Left lung (tissue), 10 donors: Measurements from ENCODE around the gene CCL2. TPM values are rescaled to one million over a fixed set of nuclear protein-coding genes. Genes with fewer than 3 reads are reported as not detected.

Experiments
- ATAC-seq: fragments of 200-7000 bp; cut with Tn5 transposase; one replicate; pipeline ENCODE4 v1.9.1; 2020; ENCODE audit warnings: moderate library complexity
- DNase-seq, 4 donors: peaks; one replicate each; pipeline ENCODE4 v3.0.0-alpha.2; 2013 to 2020
- H3K27ac ChIP-seq, 2 donors: fragments of 200-600 bp; sonication (generic) in 1 of 2; one replicate each; pipeline versions ENCODE4 v1.5.0 to v1.8.0; 2020 to 2021
- H3K27me3 ChIP-seq, 2 donors: fragments of 200-600 bp; sonication (generic) in 1 of 2; one replicate each; pipeline versions ENCODE4 v1.5.0 to v1.8.0; 2020 to 2021
- H3K36me3 ChIP-seq, 2 donors: fragments of 200-600 bp; sonication (generic) in 1 of 2; one replicate each; pipeline versions ENCODE4 v1.5.0 to v1.8.0; 2020 to 2021
- H3K4me1 ChIP-seq, 2 donors: fragments of 200-600 bp; one replicate each; pipeline ENCODE4 v1.8.0; 2021
- H3K4me3 ChIP-seq, 2 donors: fragments of 200-600 bp; sonication (generic) in 1 of 2; one replicate each; pipeline versions ENCODE4 v1.5.0 to v1.8.0; 2020 to 2021; ENCODE audit warnings: mild to moderate bottlenecking in 1 of 2
- H3K9me3 ChIP-seq, 2 donors: fragments of 200-600 bp; sonication (generic) in 1 of 2; one replicate each; pipeline versions ENCODE4 v1.5.0 to v1.8.0; 2020 to 2021
- CTCF ChIP-seq, 2 donors: fragments of 200-600 bp; sonication (generic) in 1 of 2; IDR thresholded peaks; one replicate each; pipeline versions ENCODE4 v1.5.0 to v1.8.0; 2021; ENCODE audit warnings: antibody characterized with exemption in 2 of 2
- intact Hi-C, 2 donors: fragments of 100-400 bp; cut with DNase I; formaldehyde crosslinking; loops; one replicate each; pipeline versions ENCODE4 v1.11.2 to v1.14.2; 2022
- polyA plus RNA-seq, 6 donors: library from polyadenylated mRNA; unstranded; fragments of 120-200 nt; gene quantifications; one replicate each; pipeline ENCODE4 v1.2.1, GENCODE V29; 2013; ENCODE audit not compliant: insufficient read length in 6 of 6
- total RNA-seq, 2 donors: library from RNA; stranded (reverse); fragmentation: NEBNext Ultra II Directional; extraction: Animal tissue kit (Norgen Biotek cat#: 25700); gene quantifications; one replicate each; pipeline ENCODE4 v1.2.1, GENCODE V29; 2021
- donor health status: DM: no; HTN: yes; CAD: no.
- donor health status: DM: no; HTN: no; CAD: no.

CCL2 gene
- total and polyA plus RNA-seq, 8 donors = 47.4 to 444 (median 56.7) TPM

GRCh38 chr17:34300652-34301370 lies 45.7 kb downstream of the CCL2 start:
- Histone ChIP-seq H3K36me3 (no peaks in the 10 kb centered on the region), H3K27ac (no peak overlapping the region), H3K27me3 (no peaks in the 10 kb centered on the region), H3K4me1 (peaks cover 0 to 3% of the 10 kb centered on the region in 2 donors), H3K4me3 (no peak overlapping the region), H3K9me3 (no peaks in the 10 kb centered on the region)
- TF ChIP-seq CTCF (IDR thresholded peaks at IDR 0.05) = no peak
- ATAC-seq (no peak), DNase-seq (no peak)
- intact Hi-C loops = no loop called here

GRCh38 chr17:34301986-34302385 lies 46.9 kb downstream of the CCL2 start:
- DNase-seq = no peak
- H3K27ac ChIP-seq = no peak overlapping the region
- no peak for ATAC-seq
- no peaks in the 10 kb centered on the region for H3K9me3 ChIP-seq
- peaks cover 3 to 11% of the 10 kb centered on the region in 2 donors for H3K4me1 ChIP-seq
- TF ChIP-seq CTCF (IDR thresholded peaks at IDR 0.05) = no peak
- no peaks in the 10 kb centered on the region for H3K27me3 ChIP-seq
- no peak overlapping the region for H3K4me3 ChIP-seq
- H3K36me3 ChIP-seq = no peaks in the 10 kb centered on the region
- intact Hi-C loops = no loop called here

GRCh38 chr17:34302636-34303035 lies 47.6 kb downstream of the CCL2 start:
- Histone ChIP-seq H3K9me3 (no peaks in the 10 kb centered on the region), H3K27me3 (no peaks in the 10 kb centered on the region), H3K36me3 (no peaks in the 10 kb centered on the region), H3K4me1 (peaks cover 3 to 17% of the 10 kb centered on the region in 2 donors), H3K4me3 (no peak overlapping the region), H3K27ac (no peak overlapping the region)
- no peak for DNase-seq
- TF ChIP-seq CTCF (IDR thresholded peaks at IDR 0.05) = no peak
- intact Hi-C loops = no loop called here
- no peak for ATAC-seq

GRCh38 chr17:34303606-34304005 lies 48.5 kb downstream of the CCL2 start:
- no peak for TF ChIP-seq CTCF (IDR thresholded peaks at IDR 0.05)
- no peak for DNase-seq
- intact Hi-C loops = no loop called here
- Histone ChIP-seq H3K27ac (no peak overlapping the region), H3K4me3 (no peak overlapping the region), H3K27me3 (no peaks in the 10 kb centered on the region), H3K9me3 (no peaks in the 10 kb centered on the region), H3K4me1 (peaks cover 3 to 27% of the 10 kb centered on the region in 2 donors), H3K36me3 (no peaks in the 10 kb centered on the region)
- ATAC-seq = no peak

- TF ChIP-seq CTCF (IDR thresholded peaks at IDR 0.05) = no peak
- Histone ChIP-seq H3K4me1 (peaks cover 3 to 29% of the 10 kb centered on the region in 2 donors), H3K4me3 (no peak overlapping the region), H3K9me3 (no peaks in the 10 kb centered on the region), H3K27ac (no peak overlapping the region), H3K27me3 (no peaks in the 10 kb centered on the region), H3K36me3 (no peaks in the 10 kb centered on the region)
- intact Hi-C loops = loop anchor here in 1 of 2 donors (5.0 kb wide), 1 partner anchor 103 kb away; no protein-coding TSS in a partner anchor
- no peak for DNase-seq
- ATAC-seq = no peak
Measured at GRCh38 chr17:34305061-34305460, 50.0 kb downstream of the CCL2 start.
